HEK293 (cell line): ENCODE data around the gene SPATA31E1.

Experiments used
- CTCF ChIA-PET: fragments of 350-600 bp; formaldehyde crosslinking; extraction: SDS; loops from one replicate; lab custom pipeline; 2021; ENCODE audit warnings: antibody characterized with exemption; lab: Yijun Ruan, JAX
- POLR2A ChIA-PET: fragments of 300-600 bp; formaldehyde crosslinking; extraction: SDS; loops from one replicate; lab custom pipeline; 2020; ENCODE audit warnings: antibody characterized with exemption, inconsistent platforms; lab: Yijun Ruan, JAX
- H3K27ac ChIP-seq: fragments of 200-500 bp; sonication (Bioruptor generic); 2 replicates; pipeline ENCODE4 v1.5.1; 2014; ENCODE audit warnings: low read depth, low read length, control low read depth, inconsistent platforms; ENCODE audit errors: extremely low read depth
- H3K36me3 ChIP-seq, 2 experiments: fragments of 200-500 bp in 1 of 2; sonication (Bioruptor generic) in 1 of 2; 1 replicate in 1 of 2; 2 replicates in 1 of 2; pipeline ENCODE4 v1.5.1; 2014 to 2017; ENCODE audit warnings: inconsistent platforms in 2 of 2, low read length in 2 of 2; ENCODE audit not compliant: control insufficient read depth in 2 of 2, insufficient read depth in 1 of 2
- H3K4me1 ChIP-seq: fragments of 200-500 bp; sonication (Bioruptor generic); 2 replicates; pipeline ENCODE4 v1.5.1; 2014; ENCODE audit warnings: mild to moderate bottlenecking, low read length, inconsistent platforms; ENCODE audit not compliant: control insufficient read depth, insufficient read depth
- H3K4me3 ChIP-seq: 2 replicates; pipeline ENCODE4 v1.5.1; 2011; ENCODE audit warnings: low read depth, mild to moderate bottlenecking, control low read depth, low read length, moderate library complexity
- H3K9me3 ChIP-seq: fragments of 200-500 bp; sonication (Bioruptor generic); 2 replicates; pipeline ENCODE4 v1.5.1; 2014; ENCODE audit warnings: low read depth, low read length, inconsistent platforms; ENCODE audit not compliant: control insufficient read depth, insufficient read depth
- GFI1B ChIP-seq: fragments of 450-650 bp; formaldehyde crosslinking; IDR thresholded peaks from 2 replicates; pipeline ENCODE4 v1.5.1; 2016; ENCODE audit warnings: missing biosample characterization, missing genetic modification characterization
- KLF9 ChIP-seq: fragments of 450-650 bp; formaldehyde crosslinking; IDR thresholded peaks from 2 replicates; pipeline ENCODE4 v1.5.1; 2016; ENCODE audit warnings: missing biosample characterization, missing genetic modification characterization, low read depth
- MEIS1 ChIP-seq: sonication (generic); formaldehyde crosslinking; IDR thresholded peaks from 2 replicates; pipeline ENCODE4 v1.8.1; 2022; ENCODE audit warnings: missing genetic modification reagents, mild to moderate bottlenecking, borderline replicate concordance
- OSR2 ChIP-seq: fragments of 450-650 bp; formaldehyde crosslinking; IDR thresholded peaks from 2 replicates; pipeline ENCODE4 v1.5.1; 2016; ENCODE audit warnings: missing biosample characterization, missing genetic modification characterization
- OVOL3 ChIP-seq: fragments of 450-650 bp; formaldehyde crosslinking; IDR thresholded peaks from 2 replicates; pipeline ENCODE4 v1.5.1; 2016; ENCODE audit warnings: missing biosample characterization, missing genetic modification characterization
- RBAK ChIP-seq: fragments of 450-650 bp; formaldehyde crosslinking; IDR thresholded peaks from 2 replicates; pipeline ENCODE4 v1.5.1; 2016; ENCODE audit warnings: missing biosample characterization, missing genetic modification characterization
- SCRT1 ChIP-seq: fragments of 450-650 bp; formaldehyde crosslinking; IDR thresholded peaks from 2 replicates; pipeline ENCODE4 v1.5.1; 2016; ENCODE audit warnings: missing biosample characterization, missing genetic modification characterization, borderline replicate concordance
- TCF7L2 ChIP-seq: IDR thresholded peaks from 2 replicates; pipeline ENCODE4 v1.6.1; 2011; ENCODE audit warnings: low read depth, mild to moderate bottlenecking, inconsistent platforms, low read length, moderate library complexity, borderline replicate concordance
- WT1 ChIP-seq: fragments of 450-650 bp; formaldehyde crosslinking; IDR thresholded peaks from 2 replicates; pipeline ENCODE4 v1.5.1; 2016; ENCODE audit warnings: missing biosample characterization, missing genetic modification characterization
- ZBTB1 ChIP-seq: fragments of 450-650 bp; formaldehyde crosslinking; IDR thresholded peaks from 2 replicates; pipeline ENCODE4 v1.5.1; 2016; ENCODE audit warnings: missing biosample characterization, missing genetic modification characterization
- ZNF133 ChIP-seq: fragments of 450-650 bp; formaldehyde crosslinking; IDR thresholded peaks from 2 replicates; pipeline ENCODE4 v1.5.1; 2016; ENCODE audit warnings: missing biosample characterization, missing genetic modification characterization
- ZNF140 ChIP-seq: fragments of 450-650 bp; formaldehyde crosslinking; IDR thresholded peaks from 2 replicates; pipeline ENCODE4 v1.5.1; 2016; ENCODE audit warnings: missing biosample characterization, missing genetic modification characterization
- ZNF23 ChIP-seq: fragments of 450-650 bp; formaldehyde crosslinking; IDR thresholded peaks from 2 replicates; pipeline ENCODE4 v1.5.1; 2016; ENCODE audit warnings: missing biosample characterization, missing genetic modification characterization, borderline replicate concordance
- ZNF311 ChIP-seq: fragments of 450-650 bp; formaldehyde crosslinking; IDR thresholded peaks from 2 replicates; pipeline ENCODE4 v1.5.1; 2017; ENCODE audit warnings: missing biosample characterization, missing genetic modification characterization, borderline replicate concordance
- ZNF324 ChIP-seq: fragments of 450-650 bp; formaldehyde crosslinking; IDR thresholded peaks from 2 replicates; pipeline ENCODE4 v1.5.1; 2016; ENCODE audit warnings: missing biosample characterization, missing genetic modification characterization
- ZNF341 ChIP-seq: fragments of 450-650 bp; formaldehyde crosslinking; IDR thresholded peaks from 2 replicates; pipeline ENCODE4; 2016; ENCODE audit warnings: low read depth, missing biosample characterization, missing genetic modification characterization
- ZNF404 ChIP-seq: fragments of 450-650 bp; formaldehyde crosslinking; IDR thresholded peaks from 2 replicates; pipeline ENCODE4 v1.5.1; 2017; ENCODE audit warnings: missing biosample characterization, missing genetic modification characterization
- ZNF416 ChIP-seq: fragments of 450-650 bp; formaldehyde crosslinking; IDR thresholded peaks from 2 replicates; pipeline ENCODE4 v1.5.1; 2016; ENCODE audit warnings: missing biosample characterization, missing genetic modification characterization
- ZNF510 ChIP-seq: fragments of 450-650 bp; formaldehyde crosslinking; IDR thresholded peaks from 2 replicates; pipeline ENCODE4 v1.5.1; 2018; ENCODE audit warnings: mild to moderate bottlenecking, missing genetic modification characterization, missing biosample characterization; ENCODE audit not compliant: insufficient replicate concordance
- ZNF521 ChIP-seq: fragments of 450-650 bp; formaldehyde crosslinking; IDR thresholded peaks from 2 replicates; pipeline ENCODE4 v1.5.1; 2017; ENCODE audit warnings: missing biosample characterization, mild to moderate bottlenecking, missing genetic modification characterization
- ZNF560 ChIP-seq: fragments of 450-650 bp; formaldehyde crosslinking; IDR thresholded peaks from 2 replicates; pipeline ENCODE4 v1.5.1; 2017; ENCODE audit warnings: missing biosample characterization, missing genetic modification characterization, borderline replicate concordance
- ZNF707 ChIP-seq: fragments of 450-650 bp; formaldehyde crosslinking; IDR thresholded peaks from 2 replicates; pipeline ENCODE4 v1.5.1; 2016; ENCODE audit warnings: missing biosample characterization, missing genetic modification characterization
- ZNF792 ChIP-seq: fragments of 450-650 bp; formaldehyde crosslinking; IDR thresholded peaks from 2 replicates; pipeline ENCODE4 v1.5.1; 2016; ENCODE audit warnings: missing biosample characterization, missing genetic modification characterization
- ZNF830 ChIP-seq: fragments of 450-650 bp; IDR thresholded peaks from 2 replicates; pipeline ENCODE4 v1.5.0; 2018; ENCODE audit warnings: missing biosample characterization, missing genetic modification characterization, low read depth, mild to moderate bottlenecking, moderate library complexity
- ZSCAN23 ChIP-seq: fragments of 450-650 bp; formaldehyde crosslinking; IDR thresholded peaks from 2 replicates; pipeline ENCODE4 v1.5.1; 2016; ENCODE audit warnings: missing biosample characterization, missing genetic modification characterization
- TF ChIP-seq, protein P1 (sequence below): sonication (generic); formaldehyde crosslinking; IDR thresholded peaks from 2 replicates; pipeline ENCODE4 v1.8.1; 2022; ENCODE audit warnings: mild to moderate bottlenecking, moderate library complexity, missing genetic modification reagents
- TF ChIP-seq, protein P2 (sequence below): fragments of 450-650 bp; formaldehyde crosslinking; IDR thresholded peaks from 2 replicates; pipeline ENCODE4 v1.5.1; 2016; ENCODE audit warnings: missing biosample characterization, missing genetic modification characterization

SPATA31E1 gene

DNA sequence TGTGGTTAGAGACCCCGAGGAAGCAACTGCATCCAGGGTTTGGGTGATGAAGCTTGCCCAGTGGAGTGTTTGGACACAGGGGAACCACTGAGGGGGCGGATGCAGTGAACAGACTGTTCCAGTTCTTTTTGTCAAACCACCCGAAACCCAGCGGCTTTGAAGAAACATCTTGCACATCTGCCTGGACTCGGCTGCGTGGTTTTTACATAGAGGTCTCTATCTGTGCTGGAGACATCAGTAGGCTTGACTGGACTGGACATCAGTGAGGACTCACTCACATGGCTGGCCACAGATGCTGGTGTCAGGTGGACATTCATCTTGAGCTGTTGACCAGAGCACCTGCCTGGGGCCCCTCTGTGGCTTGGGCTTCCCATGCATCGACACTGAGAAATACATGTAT, 15.3 kb upstream of the SPATA31E1 start:
- Histone ChIP-seq H3K4me1 (no peaks in the 10 kb centered on the region), H3K36me3 (no peaks in the 10 kb centered on the region), H3K4me3 (no peak overlapping the region)
- TF ChIP-seq RBAK (tag by site-specific recombination) (no peak), ZNF416 (no peak)
- TF ChIP-seq, all 188 proteins: peak for 0
- CTCF ChIA-PET, result interaction anchor here (0.5 kb wide), 1 partner anchor 1596 kb away, joined by 3 read pairs; no protein-coding TSS in a partner anchor
- no peaks in the 10 kb centered on the region for H3K9me3 ChIP-seq
- POLR2A ChIA-PET, result no interaction called here
- no peak overlapping the region for H3K27ac ChIP-seq

DNA sequence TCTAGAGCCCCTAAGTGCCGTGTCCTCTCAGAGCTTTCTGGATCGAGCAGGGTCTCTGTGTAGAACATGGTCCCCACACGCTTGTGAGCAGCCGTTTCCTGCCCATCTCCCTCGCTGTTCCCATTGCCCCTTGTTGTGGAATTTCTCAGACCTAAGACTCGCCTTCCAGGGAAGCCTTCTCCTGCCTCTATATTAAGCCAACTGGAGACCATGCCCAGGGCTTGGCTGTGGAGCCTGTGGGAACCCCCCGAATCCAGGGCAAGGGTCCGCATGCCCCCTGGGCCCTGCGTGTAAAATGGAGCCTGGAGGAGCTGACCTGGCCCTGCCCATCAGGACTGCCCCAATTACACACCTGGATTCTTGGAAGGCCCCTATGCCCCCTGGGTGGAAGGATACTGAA, 14.5 kb upstream of the SPATA31E1 start:
- ChIA-PET CTCF (interaction anchor here (0.7 kb wide), 1 partner anchor 723 kb away, joined by 3 read pairs; no protein-coding TSS in a partner anchor), POLR2A (no interaction called here)
- no peaks in the 10 kb centered on the region for H3K4me1 ChIP-seq
- H3K36me3 ChIP-seq, result no peaks in the 10 kb centered on the region
- no peaks in the 10 kb centered on the region for H3K9me3 ChIP-seq
- H3K4me3 ChIP-seq, result no peak overlapping the region
- TF ChIP-seq ZNF521 (no peak), ZNF311 (no peak), ZNF560 (tag by site-specific recombination) (no peak), ZNF23 (tag by site-specific recombination) (no peak), TCF7L2 (no peak), ZNF341 (tag by site-specific recombination) (no peak), ZNF404 (no peak), ZNF792 (no peak)
- TF ChIP-seq, protein P1, sequence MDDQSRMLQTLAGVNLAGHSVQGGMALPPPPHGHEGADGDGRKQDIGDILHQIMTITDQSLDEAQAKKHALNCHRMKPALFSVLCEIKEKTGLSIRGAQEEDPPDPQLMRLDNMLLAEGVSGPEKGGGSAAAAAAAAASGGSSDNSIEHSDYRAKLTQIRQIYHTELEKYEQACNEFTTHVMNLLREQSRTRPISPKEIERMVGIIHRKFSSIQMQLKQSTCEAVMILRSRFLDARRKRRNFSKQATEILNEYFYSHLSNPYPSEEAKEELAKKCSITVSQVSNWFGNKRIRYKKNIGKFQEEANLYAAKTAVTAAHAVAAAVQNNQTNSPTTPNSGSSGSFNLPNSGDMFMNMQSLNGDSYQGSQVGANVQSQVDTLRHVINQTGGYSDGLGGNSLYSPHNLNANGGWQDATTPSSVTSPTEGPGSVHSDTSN (CRISPR knock-in tag), result no peak
- H3K27ac ChIP-seq, result no peak overlapping the region

- H3K4me1 ChIP-seq, result no peaks in the 10 kb centered on the region
- no peaks in the 10 kb centered on the region for H3K9me3 ChIP-seq
- ChIA-PET CTCF (no interaction called here), POLR2A (no interaction called here)
- H3K27ac ChIP-seq, result no peak overlapping the region
- TF ChIP-seq ZBTB1 (tag by site-specific recombination) (no peak), ZNF140 (tag by site-specific recombination) (no peak), KLF9 (tag by site-specific recombination) (no peak), ZNF324 (tag by site-specific recombination) (no peak)
- TF ChIP-seq, all 188 proteins: peak for 0
- H3K4me3 ChIP-seq, result no peak overlapping the region
- H3K36me3 ChIP-seq, result no peaks in the 10 kb centered on the region
Measured at GRCh38 chr9:87868635-87869034, 14.0 kb upstream of the SPATA31E1 start.

GRCh38 chr9:87869082-87869481, 13.6 kb upstream of the SPATA31E1 start:
- Histone ChIP-seq H3K9me3 (no peaks in the 10 kb centered on the region), H3K4me3 (no peak overlapping the region), H3K27ac (no peak overlapping the region), H3K36me3 (no peaks in the 10 kb centered on the region), H3K4me1 (no peaks in the 10 kb centered on the region)
- ChIA-PET CTCF (no interaction called here), POLR2A (no interaction called here)
- TF ChIP-seq ZNF416 (no peak), WT1 (no peak), OSR2 (tag by site-specific recombination) (no peak), OVOL3 (tag by site-specific recombination) (no peak), ZNF510 (tag by site-specific recombination) (no peak), ZNF707 (tag by site-specific recombination) (no peak), GFI1B (tag by site-specific recombination) (no peak), ZNF830 (tag by site-specific recombination) (no peak), SCRT1 (tag by site-specific recombination) (no peak), ZSCAN23 (tag by site-specific recombination) (no peak), MEIS1 (CRISPR knock-in tag) (no peak), ZNF133 (tag by site-specific recombination) (no peak), ZNF311 (no peak)
- TF ChIP-seq, protein P2, sequence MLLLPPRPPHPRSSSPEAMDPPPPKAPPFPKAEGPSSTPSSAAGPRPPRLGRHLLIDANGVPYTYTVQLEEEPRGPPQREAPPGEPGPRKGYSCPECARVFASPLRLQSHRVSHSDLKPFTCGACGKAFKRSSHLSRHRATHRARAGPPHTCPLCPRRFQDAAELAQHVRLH (tag by site-specific recombination), result no peak
